PC-9 (cell line): ENCODE results near the gene ELN.

Experiments
- CTCF ChIP-seq: fragments of 200-600 bp; sonication (generic); conservative IDR thresholded peaks from 2 replicates; pipeline ENCODE4 v1.6.1; 2017; ENCODE audit warnings: mixed run types, antibody characterized with exemption, mild to moderate bottlenecking, moderate library complexity
- EZH2 ChIP-seq: fragments of 200-600 bp; sonication (generic); IDR thresholded peaks from 2 replicates; pipeline ENCODE4 v1.8.0; 2017; ENCODE audit warnings: antibody characterized with exemption, low read depth

DNA sequence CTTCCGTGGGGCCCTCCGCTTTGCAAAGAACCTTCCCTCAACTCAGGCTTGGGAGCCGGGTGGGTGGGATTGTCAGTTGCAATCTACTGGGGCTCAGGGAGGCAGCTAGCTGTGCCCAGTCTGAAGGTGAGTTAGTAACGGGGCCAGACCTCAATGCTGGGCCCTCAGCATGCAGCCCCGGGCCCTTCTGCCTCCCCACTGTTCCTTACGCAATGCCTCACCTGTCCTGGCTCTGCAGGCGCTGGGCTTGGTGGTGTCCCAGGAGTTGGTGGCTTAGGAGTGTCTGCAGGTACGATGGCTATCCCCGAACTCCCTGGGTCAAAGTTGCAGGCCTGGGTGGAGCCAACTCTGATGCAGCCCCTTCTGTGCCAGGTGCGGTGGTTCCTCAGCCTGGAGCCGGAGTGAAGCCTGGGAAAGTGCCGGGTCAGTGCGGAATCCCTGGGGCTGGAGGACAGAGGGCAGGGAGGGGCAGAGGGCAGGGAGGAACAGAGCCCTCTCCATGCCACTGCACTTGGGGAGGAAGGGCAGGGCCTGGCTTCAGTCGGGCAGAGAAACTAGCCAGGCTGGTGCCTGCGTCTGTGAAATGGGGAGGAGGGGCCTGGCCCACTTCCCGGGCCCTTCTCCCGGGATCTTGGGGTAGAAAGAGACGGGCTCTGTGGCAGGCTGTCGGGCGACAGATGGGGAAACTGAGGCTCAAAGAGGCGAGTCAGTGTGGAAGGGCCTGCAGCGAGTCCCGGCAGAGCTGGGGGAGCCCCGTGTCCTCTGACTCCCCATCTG, 15.0 kb downstream of the ELN start:
- no peak for TF ChIP-seq CTCF
- no peak for TF ChIP-seq EZH2
